ENCODE data around the gene TLDC2. TPM values are rescaled to one million over a fixed set of nuclear protein-coding genes. Genes with fewer than 3 reads are reported as not detected.
"Not testable (repeated sequence)": the region's sequence is repeated elsewhere in the genome, so short reads cannot be mapped to it uniquely, and the experiment has no call there.

TLDC2 gene
- total RNA-seq, 1 donor from 2014 or later: not detected

GRCh38 chr20:36832791-36833190 is 43.1 kb upstream of the TLDC2 start:
- peak overlapping the region; percentile 81 to 92 for H3K27ac ChIP-seq
- H3K4me3 ChIP-seq: no peak overlapping the region
- H3K9me3 ChIP-seq: no peaks in the 10 kb centered on the region
- peaks cover 23 to 62% of the 10 kb centered on the region in 2 donors for H3K4me1 ChIP-seq
- no peak for TF ChIP-seq CTCF (IDR thresholded peaks at IDR 0.05)
- H3K27me3 ChIP-seq: no peaks in the 10 kb centered on the region
- no peak for DNase-seq (ENCODE audit: low spot score in 2 of 2)
- peaks cover 11 to 15% of the 10 kb centered on the region in 2 donors for H3K36me3 ChIP-seq
- intact Hi-C loops (cut with DNase I): loop anchor here (10.0 kb wide), 1 partner anchor 368 kb away; no protein-coding TSS in a partner anchor

GRCh38 chr20:36833275-36834020 is 42.5 kb upstream of the TLDC2 start:
- Histone ChIP-seq H3K4me3 (no peak overlapping the region), H3K27ac (peak overlapping the region; percentile 81 to 92), H3K27me3 (no peaks in the 10 kb centered on the region), H3K36me3 (peaks cover 13 to 15% of the 10 kb centered on the region in 2 donors), H3K9me3 (no peaks in the 10 kb centered on the region), H3K4me1 (peaks cover 23 to 56% of the 10 kb centered on the region in 2 donors)
- intact Hi-C loops (cut with DNase I): loop anchor here (10.0 kb wide), 1 partner anchor 369 kb away; no protein-coding TSS in a partner anchor
- no peak for TF ChIP-seq CTCF (IDR thresholded peaks at IDR 0.05)
- no peak for DNase-seq (ENCODE audit: low spot score in 2 of 2)

- intact Hi-C loops (cut with DNase I): loop anchor here (1.0 to 10.0 kb wide), 2 partner anchors 12 to 370 kb away; no protein-coding TSS in a partner anchor
- Histone ChIP-seq H3K9me3 (no peaks in the 10 kb centered on the region), H3K36me3 (peaks cover 14 to 17% of the 10 kb centered on the region in 2 donors), H3K27me3 (no peaks in the 10 kb centered on the region), H3K27ac (peak overlapping the region; percentile 81 to 92), H3K4me3 (peak overlapping the region in 1 of 2 donors; percentile 42), H3K4me1 (peaks cover 23 to 56% of the 10 kb centered on the region in 2 donors)
- TF ChIP-seq CTCF (IDR thresholded peaks at IDR 0.05): no peak
- DNase-seq (ENCODE audit: low spot score in 2 of 2): no peak
These were observed 40.9 kb upstream of the TLDC2 start for GRCh38 chr20:36835025-36835424.

GRCh38 chr20:36835453-36836198 is 40.3 kb upstream of the TLDC2 start:
- peak; percentile 77 to 96 for DNase-seq (ENCODE audit: low spot score in 2 of 2)
- Histone ChIP-seq H3K9me3 (no peaks in the 10 kb centered on the region), H3K4me3 (peak overlapping the region; percentile 18 to 56), H3K36me3 (peaks cover 14 to 17% of the 10 kb centered on the region in 2 donors), H3K27ac (peak overlapping the region; percentile 81 to 92), H3K4me1 (peaks cover 22 to 50% of the 10 kb centered on the region in 2 donors), H3K27me3 (no peaks in the 10 kb centered on the region)
- no peak for TF ChIP-seq CTCF (IDR thresholded peaks at IDR 0.05)
- intact Hi-C loops (cut with DNase I): loop anchor here (1.0 to 10.0 kb wide), 2 partner anchors 12 to 371 kb away; no protein-coding TSS in a partner anchor

- TF ChIP-seq CTCF (IDR thresholded peaks at IDR 0.05): peak in 1 of 3 experiments; percentile 18
- peaks cover 14 to 17% of the 10 kb centered on the region in 2 donors for H3K36me3 ChIP-seq
- H3K4me3 ChIP-seq: no peak overlapping the region
- H3K9me3 ChIP-seq: no peaks in the 10 kb centered on the region
- no peak for DNase-seq (ENCODE audit: low spot score in 2 of 2)
- H3K27me3 ChIP-seq: no peaks in the 10 kb centered on the region
- intact Hi-C loops (cut with DNase I): loop anchor here (10.0 kb wide), 1 partner anchor 372 kb away; no protein-coding TSS in a partner anchor
- peak overlapping the region; percentile 81 to 92 for H3K27ac ChIP-seq
- H3K4me1 ChIP-seq: peaks cover 16 to 39% of the 10 kb centered on the region in 2 donors
These were observed 39.2 kb upstream of the TLDC2 start for GRCh38 chr20:36836591-36837269.

- not testable (repeated sequence) for H3K27ac ChIP-seq; H3K27me3 ChIP-seq; DNase-seq (ENCODE audit: low spot score in 2 of 2); H3K9me3 ChIP-seq; H3K4me3 ChIP-seq
- Histone ChIP-seq H3K36me3 (peaks cover 14 to 17% of the 10 kb centered on the region in 2 donors), H3K4me1 (peaks cover 10 to 25% of the 10 kb centered on the region in 2 donors)
- intact Hi-C loops (cut with DNase I): loop anchor here (10.0 kb wide), 1 partner anchor 374 kb away; no protein-coding TSS in a partner anchor
These were observed 37.6 kb upstream of the TLDC2 start for GRCh38 chr20:36838376-36838775.
